Measurements from ENCODE around the gene HOXC6. TPM values are rescaled to one million over a fixed set of nuclear protein-coding genes. Genes with fewer than 3 reads are reported as not detected.
A peak's percentile ranks its signal among the peaks of the same experiment; 100 is the strongest.

HOXC6 gene
- total RNA-seq, 1 donor = 0.09 TPM

GRCh38 chr12:54029529-54030441 is 1.5 kb downstream of the HOXC6 start:
- H3K4me3 ChIP-seq (ENCODE audit: low read depth, low read length) = peak overlapping the region; percentile 25
- DNase-seq (ENCODE audit: low read depth) = no peak
- TF ChIP-seq CTCF (IDR thresholded peaks at IDR 0.05; ENCODE audit: insufficient read depth, low read length) = no peak

- H3K4me3 ChIP-seq (ENCODE audit: low read depth, low read length) = no peak overlapping the region
- TF ChIP-seq CTCF (IDR thresholded peaks at IDR 0.05; ENCODE audit: insufficient read depth, low read length) = no peak
- DNase-seq (ENCODE audit: low read depth) = no peak
Measured at GRCh38 chr12:54030442-54030801, 2.2 kb downstream of the HOXC6 start.

GRCh38 chr12:54030889-54031471 is 2.7 kb downstream of the HOXC6 start:
- H3K4me3 ChIP-seq (ENCODE audit: low read depth, low read length) = no peak overlapping the region
- TF ChIP-seq CTCF (IDR thresholded peaks at IDR 0.05; ENCODE audit: insufficient read depth, low read length) = no peak
- peak; percentile 22 for DNase-seq (ENCODE audit: low read depth)

- TF ChIP-seq CTCF (IDR thresholded peaks at IDR 0.05; ENCODE audit: insufficient read depth, low read length) = no peak
- no peak for DNase-seq (ENCODE audit: low read depth)
- H3K4me3 ChIP-seq (ENCODE audit: low read depth, low read length) = no peak overlapping the region
Measured at GRCh38 chr12:54031480-54031879, 3.2 kb downstream of the HOXC6 start.

DNA sequence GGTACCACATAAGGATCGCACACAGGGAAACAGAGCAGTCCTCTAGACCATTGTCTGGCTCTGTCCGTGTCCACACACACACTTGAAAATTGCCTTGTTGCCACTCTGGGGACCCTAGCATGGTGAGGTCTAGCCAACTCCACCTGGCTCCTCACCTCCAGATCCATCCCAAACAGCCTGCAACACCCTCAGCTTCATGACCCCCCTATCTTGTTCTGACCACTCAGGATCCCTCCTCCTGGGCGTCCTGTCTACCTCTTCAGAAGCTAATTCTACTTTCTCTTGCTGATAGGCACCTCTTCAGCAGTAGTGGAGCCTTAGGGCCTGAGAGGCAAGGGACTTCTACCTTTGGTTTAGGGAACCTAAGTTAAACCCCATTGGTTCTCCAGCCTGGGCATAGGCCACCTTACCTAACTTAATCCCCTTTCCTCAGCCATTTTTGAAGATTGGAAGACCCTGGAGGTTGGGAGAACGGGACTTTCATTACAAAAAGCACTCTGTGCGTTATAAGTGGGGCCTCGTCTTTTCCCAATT is 3.9 kb downstream of the HOXC6 start:
- DNase-seq (ENCODE audit: low read depth) = no peak
- H3K4me3 ChIP-seq (ENCODE audit: low read depth, low read length) = no peak overlapping the region
- no peak for TF ChIP-seq CTCF (IDR thresholded peaks at IDR 0.05; ENCODE audit: insufficient read depth, low read length)

DNA sequence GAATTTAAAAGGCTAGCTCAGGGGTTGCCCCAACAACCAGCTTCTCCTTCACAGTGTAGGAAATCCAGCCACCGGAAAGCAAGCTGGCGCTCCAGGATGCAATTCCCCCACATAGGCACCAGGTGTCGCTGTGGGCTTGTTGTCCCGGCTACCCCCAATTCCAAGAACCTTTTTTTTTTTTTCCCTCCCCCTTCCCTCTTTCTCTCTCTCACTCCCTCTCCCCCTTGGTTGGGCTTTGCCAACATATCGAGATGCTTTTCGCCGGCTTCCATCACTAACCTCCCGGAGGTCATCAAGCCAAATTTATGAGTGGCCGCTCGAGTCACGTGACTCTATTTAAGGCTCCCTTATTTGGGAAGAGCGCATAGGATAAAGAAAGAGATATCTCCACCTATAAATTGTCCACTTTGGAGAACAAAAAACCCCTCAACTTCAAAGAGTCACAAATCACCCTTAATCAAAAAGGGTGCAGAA is 4.4 kb downstream of the HOXC6 start, which contains the start of gene HOXC5:
Gene HOXC5, plus strand, starts transcription at position 424 of the 474 bp plus-strand sequence. CDS start 73 bp downstream, outside the sequence.
- TF ChIP-seq CTCF (IDR thresholded peaks at IDR 0.05; ENCODE audit: insufficient read depth, low read length) = peak; percentile 96
- H3K4me3 ChIP-seq (ENCODE audit: low read depth, low read length) = peak within 1 kb of the TSS; percentile 58
- peak; percentile 79 for DNase-seq (ENCODE audit: low read depth)
